ENCODE measurements around the gene CAPN2. TPM values are rescaled to one million over a fixed set of nuclear protein-coding genes. Genes with fewer than 3 reads are reported as not detected.

The CAPN2 gene
- total RNA-seq, 2 donors from 2014 or later, result 88.5 to 156 TPM

GRCh38 chr1:223726380-223727001 lies 14.2 kb downstream of the CAPN2 start:
- H3K4me1 ChIP-seq (replicated peaks), result peaks cover under 1% of the 10 kb centered on the region
- H3K4me3 ChIP-seq, result no peak overlapping the region
- DNase-seq (ENCODE audit: low spot score), result no peak
- no peaks in the 10 kb centered on the region for H3K27me3 ChIP-seq (replicated peaks; ENCODE audit: insufficient read depth)
- peak overlapping the region in 1 of 2 donors; percentile 11 for H3K27ac ChIP-seq
- H3K9me3 ChIP-seq, result no peaks in the 10 kb centered on the region
- TF ChIP-seq POLR2A (IDR thresholded peaks at IDR 0.05) (no peak), CTCF (IDR thresholded peaks at IDR 0.05) (no peak), POLR2AphosphoS5 (IDR thresholded peaks at IDR 0.05) (no peak)
- H3K36me3 ChIP-seq, result no peaks in the 10 kb centered on the region
- intact Hi-C loops (cut with DNase I), result no loop called here
- WGBS, result 51% methylated on average over 9 of the region's 9 CpGs

GRCh38 chr1:223727541-223727940 lies 15.2 kb downstream of the CAPN2 start:
- Histone ChIP-seq H3K27me3 (replicated peaks; ENCODE audit: insufficient read depth) (no peaks in the 10 kb centered on the region), H3K4me3 (no peak overlapping the region), H3K4me1 (replicated peaks) (peaks cover 5% of the 10 kb centered on the region), H3K27ac (peak overlapping the region in 1 of 2 donors; percentile 8), H3K9me3 (no peaks in the 10 kb centered on the region), H3K36me3 (no peaks in the 10 kb centered on the region)
- intact Hi-C loops (cut with DNase I), result no loop called here
- TF ChIP-seq CTCF (IDR thresholded peaks at IDR 0.05) (no peak), POLR2A (IDR thresholded peaks at IDR 0.05) (no peak), POLR2AphosphoS5 (IDR thresholded peaks at IDR 0.05) (no peak)
- 90% methylated on average over 4 of the region's 4 CpGs for WGBS
- DNase-seq (ENCODE audit: low spot score), result no peak

- intact Hi-C loops (cut with DNase I), result no loop called here
- DNase-seq (ENCODE audit: low spot score), result no peak
- no peaks in the 10 kb centered on the region for H3K9me3 ChIP-seq
- no peak overlapping the region for H3K4me3 ChIP-seq
- H3K36me3 ChIP-seq, result no peaks in the 10 kb centered on the region
- 95% methylated on average over 4 of the region's 4 CpGs for WGBS
- no peak for TF ChIP-seq POLR2AphosphoS5 (IDR thresholded peaks at IDR 0.05)
- TF ChIP-seq CTCF (IDR thresholded peaks at IDR 0.05), result no peak
- H3K27me3 ChIP-seq (replicated peaks; ENCODE audit: insufficient read depth), result no peaks in the 10 kb centered on the region
- H3K27ac ChIP-seq, result no peak overlapping the region
- H3K4me1 ChIP-seq (replicated peaks), result peaks cover 20% of the 10 kb centered on the region
Measured at GRCh38 chr1:223729906-223730305, 17.6 kb downstream of the CAPN2 start.

- WGBS, result 59% methylated on average over 4 of the region's 4 CpGs
- Histone ChIP-seq H3K4me1 (replicated peaks) (peaks cover 20% of the 10 kb centered on the region), H3K27ac (no peak overlapping the region), H3K9me3 (no peaks in the 10 kb centered on the region), H3K36me3 (no peaks in the 10 kb centered on the region), H3K4me3 (no peak overlapping the region), H3K27me3 (replicated peaks; ENCODE audit: insufficient read depth) (no peaks in the 10 kb centered on the region)
- no peak for TF ChIP-seq POLR2A (IDR thresholded peaks at IDR 0.05)
- TF ChIP-seq POLR2AphosphoS5 (IDR thresholded peaks at IDR 0.05), result no peak
- no peak for TF ChIP-seq CTCF (IDR thresholded peaks at IDR 0.05)
- no peak for DNase-seq (ENCODE audit: low spot score)
- intact Hi-C loops (cut with DNase I), result no loop called here
Measured at GRCh38 chr1:223730479-223731132, 18.3 kb downstream of the CAPN2 start.

Measured in prostate gland (tissue), 2 donors.